SK-N-SH treated with all-trans-retinoic acid at 6 μM for 48 hours (cell line): ENCODE results near the gene ZBTB7B.

ENCODE experiments used
- ATAC-seq: fragments of 200-7000 bp; cut with Tn5 transposase; 3 replicates; pipeline ENCODE4 v1.9.1; 2020; ENCODE audit warnings: mild to moderate bottlenecking, moderate library complexity
- ARNTL ChIP-seq: fragments of 450-650 bp; formaldehyde crosslinking; IDR thresholded peaks from 2 replicates; pipeline ENCODE4 v1.5.0; 2020; ENCODE audit warnings: low read depth, mild to moderate bottlenecking, moderate library complexity, borderline replicate concordance
- BACH2 ChIP-seq: fragments of 250-450 bp; sonication (Bioruptor Pico); IDR thresholded peaks from 2 replicates; pipeline ENCODE4 v1.9.0; 2021; ENCODE audit warnings: mild to moderate bottlenecking, borderline replicate concordance
- CSDC2 ChIP-seq: fragments of 250-450 bp; sonication (Bioruptor Pico); IDR thresholded peaks from 2 replicates; pipeline ENCODE4 v1.5.0; 2020; ENCODE audit warnings: mild to moderate bottlenecking, moderate library complexity
- ESRRG ChIP-seq: fragments of 250-450 bp; sonication (Bioruptor Pico); IDR thresholded peaks from 2 replicates; pipeline ENCODE4 v1.6.1; 2021; ENCODE audit warnings: mild to moderate bottlenecking
- GLIS3 ChIP-seq: fragments of 250-450 bp; sonication (Bioruptor Pico); IDR thresholded peaks from 2 replicates; pipeline ENCODE4 v1.5.0; 2020; ENCODE audit warnings: mild to moderate bottlenecking, moderate library complexity
- OSR1 ChIP-seq: fragments of 250-450 bp; sonication (Bioruptor Pico); IDR thresholded peaks from 2 replicates; pipeline ENCODE4 v1.8.0; 2022; ENCODE audit warnings: moderate library complexity, mild to moderate bottlenecking, inconsistent platforms
- PPARA ChIP-seq: fragments of 250-450 bp; sonication (Bioruptor Pico); IDR thresholded peaks from 2 replicates; pipeline ENCODE4 v1.5.0; 2020; ENCODE audit warnings: mild to moderate bottlenecking, borderline replicate concordance
- RARB ChIP-seq: fragments of 250-450 bp; sonication (Bioruptor Pico); IDR thresholded peaks from 2 replicates; pipeline ENCODE4 v1.8.0; 2021; ENCODE audit warnings: mild to moderate bottlenecking, moderate library complexity
- SNAI2 ChIP-seq: fragments of 250-450 bp; sonication (Bioruptor Pico); IDR thresholded peaks from 2 replicates; pipeline ENCODE4 v1.5.0; 2020; ENCODE audit warnings: mild to moderate bottlenecking, moderate library complexity
- TCF4 ChIP-seq: fragments of 250-450 bp; sonication (Bioruptor Pico); IDR thresholded peaks from 2 replicates; pipeline ENCODE4 v1.8.0; 2021; ENCODE audit warnings: mild to moderate bottlenecking, moderate library complexity, borderline replicate concordance
- TOX ChIP-seq: fragments of 250-450 bp; sonication (Bioruptor Pico); IDR thresholded peaks from 2 replicates; pipeline ENCODE4 v1.8.0; 2021; ENCODE audit warnings: mild to moderate bottlenecking, moderate library complexity, borderline replicate concordance
- ZFP3 ChIP-seq: fragments of 250-450 bp; sonication (Bioruptor Pico); IDR thresholded peaks from 2 replicates; pipeline ENCODE4 v1.5.0; 2020; ENCODE audit warnings: mild to moderate bottlenecking, moderate library complexity
- ZFP30 ChIP-seq: fragments of 450-650 bp; formaldehyde crosslinking; IDR thresholded peaks from 2 replicates; pipeline ENCODE4 v1.5.0; 2022; ENCODE audit warnings: mild to moderate bottlenecking, moderate library complexity
- ZNF565 ChIP-seq: fragments of 450-650 bp; formaldehyde crosslinking; conservative IDR thresholded peaks from 2 replicates; pipeline ENCODE4 v1.5.0; 2020; ENCODE audit warnings: low read depth, mild to moderate bottlenecking, moderate library complexity
- ZNF8 ChIP-seq: fragments of 450-650 bp; formaldehyde crosslinking; IDR thresholded peaks from 2 replicates; pipeline ENCODE4 v1.5.0; 2020; ENCODE audit warnings: mild to moderate bottlenecking, moderate library complexity
- TF ChIP-seq, protein P1 (sequence below): fragments of 250-450 bp; sonication (Bioruptor Pico); IDR thresholded peaks from 2 replicates; pipeline ENCODE4 v1.5.1; 2020; ENCODE audit warnings: low read depth, mild to moderate bottlenecking, moderate library complexity
- TF ChIP-seq, protein P2 (sequence below): fragments of 250-450 bp; sonication (Bioruptor Pico); IDR thresholded peaks from 2 replicates; pipeline ENCODE4 v1.5.1; 2021; ENCODE audit warnings: mild to moderate bottlenecking, moderate library complexity
- TF ChIP-seq, protein P3 (sequence below): fragments of 250-450 bp; sonication (Bioruptor Pico); IDR thresholded peaks from 2 replicates; pipeline ENCODE4 v1.5.0; 2020; ENCODE audit warnings: mild to moderate bottlenecking, moderate library complexity
- TF ChIP-seq, protein P4 (sequence below): fragments of 250-450 bp; sonication (Bioruptor Pico); IDR thresholded peaks from 2 replicates; pipeline ENCODE4 v1.8.0; 2020; ENCODE audit warnings: mild to moderate bottlenecking, moderate library complexity, borderline replicate concordance

ZBTB7B gene

DNA sequence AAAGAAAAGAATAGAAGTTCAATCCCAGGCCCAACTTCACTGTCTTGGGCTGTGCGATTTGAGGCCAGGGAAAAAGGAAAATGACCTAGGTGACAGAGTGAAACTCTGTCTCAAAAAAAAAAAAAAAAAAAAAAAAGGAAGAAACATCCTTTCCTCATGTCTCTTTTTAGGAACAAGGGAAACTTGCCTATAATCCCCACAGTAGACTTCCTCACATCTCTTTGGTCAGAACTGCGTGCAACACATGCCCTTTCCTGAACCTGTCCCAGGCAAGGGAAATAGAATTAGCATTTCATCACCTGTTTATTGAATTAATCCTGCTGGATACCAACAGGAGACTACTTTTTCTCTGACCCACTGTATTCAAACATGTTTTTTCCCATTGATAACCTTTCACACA, 33.3 kb downstream of the ZBTB7B start (continued):
- TF ChIP-seq, protein P1, sequence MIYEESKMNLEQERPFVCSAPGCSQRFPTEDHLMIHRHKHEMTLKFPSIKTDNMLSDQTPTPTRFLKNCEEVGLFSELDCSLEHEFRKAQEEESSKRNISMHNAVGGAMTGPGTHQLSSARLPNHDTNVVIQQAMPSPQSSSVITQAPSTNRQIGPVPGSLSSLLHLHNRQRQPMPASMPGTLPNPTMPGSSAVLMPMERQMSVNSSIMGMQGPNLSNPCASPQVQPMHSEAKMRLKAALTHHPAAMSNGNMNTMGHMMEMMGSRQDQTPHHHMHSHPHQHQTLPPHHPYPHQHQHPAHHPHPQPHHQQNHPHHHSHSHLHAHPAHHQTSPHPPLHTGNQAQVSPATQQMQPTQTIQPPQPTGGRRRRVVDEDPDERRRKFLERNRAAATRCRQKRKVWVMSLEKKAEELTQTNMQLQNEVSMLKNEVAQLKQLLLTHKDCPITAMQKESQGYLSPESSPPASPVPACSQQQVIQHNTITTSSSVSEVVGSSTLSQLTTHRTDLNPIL (CRISPR knock-in tag), result no peak
- TF ChIP-seq, protein P2, sequence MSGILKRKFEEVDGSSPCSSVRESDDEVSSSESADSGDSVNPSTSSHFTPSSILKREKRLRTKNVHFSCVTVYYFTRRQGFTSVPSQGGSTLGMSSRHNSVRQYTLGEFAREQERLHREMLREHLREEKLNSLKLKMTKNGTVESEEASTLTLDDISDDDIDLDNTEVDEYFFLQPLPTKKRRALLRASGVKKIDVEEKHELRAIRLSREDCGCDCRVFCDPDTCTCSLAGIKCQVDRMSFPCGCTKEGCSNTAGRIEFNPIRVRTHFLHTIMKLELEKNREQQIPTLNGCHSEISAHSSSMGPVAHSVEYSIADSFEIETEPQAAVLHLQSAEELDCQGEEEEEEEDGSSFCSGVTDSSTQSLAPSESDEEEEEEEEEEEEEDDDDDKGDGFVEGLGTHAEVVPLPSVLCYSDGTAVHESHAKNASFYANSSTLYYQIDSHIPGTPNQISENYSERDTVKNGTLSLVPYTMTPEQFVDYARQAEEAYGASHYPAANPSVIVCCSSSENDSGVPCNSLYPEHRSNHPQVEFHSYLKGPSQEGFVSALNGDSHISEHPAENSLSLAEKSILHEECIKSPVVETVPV (CRISPR knock-in tag), result no peak
- TF ChIP-seq, all 23 proteins: peak for 0

DNA sequence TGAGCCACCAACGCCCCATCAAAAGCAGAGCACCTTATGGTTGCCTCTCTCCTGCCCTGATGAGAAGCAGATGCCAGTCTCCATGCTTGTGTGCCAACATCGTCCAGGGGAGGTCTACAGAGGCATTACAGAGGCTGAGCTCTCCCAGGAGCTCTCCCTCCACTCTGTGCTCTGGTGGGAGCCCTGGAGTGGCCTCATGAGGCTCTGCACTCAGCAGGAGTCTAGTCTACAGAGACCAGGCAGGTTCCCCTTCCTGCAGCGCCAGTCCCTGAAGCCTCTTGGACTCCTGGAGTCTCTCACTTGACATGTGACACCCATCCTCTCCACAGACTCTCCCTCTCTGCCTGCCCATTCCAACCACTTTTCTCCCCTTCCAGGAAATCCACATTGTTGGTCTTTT, 34.4 kb downstream of the ZBTB7B start:
- peak; percentile 22; the same call in 2 of the 3 replicates for ATAC-seq

DNA sequence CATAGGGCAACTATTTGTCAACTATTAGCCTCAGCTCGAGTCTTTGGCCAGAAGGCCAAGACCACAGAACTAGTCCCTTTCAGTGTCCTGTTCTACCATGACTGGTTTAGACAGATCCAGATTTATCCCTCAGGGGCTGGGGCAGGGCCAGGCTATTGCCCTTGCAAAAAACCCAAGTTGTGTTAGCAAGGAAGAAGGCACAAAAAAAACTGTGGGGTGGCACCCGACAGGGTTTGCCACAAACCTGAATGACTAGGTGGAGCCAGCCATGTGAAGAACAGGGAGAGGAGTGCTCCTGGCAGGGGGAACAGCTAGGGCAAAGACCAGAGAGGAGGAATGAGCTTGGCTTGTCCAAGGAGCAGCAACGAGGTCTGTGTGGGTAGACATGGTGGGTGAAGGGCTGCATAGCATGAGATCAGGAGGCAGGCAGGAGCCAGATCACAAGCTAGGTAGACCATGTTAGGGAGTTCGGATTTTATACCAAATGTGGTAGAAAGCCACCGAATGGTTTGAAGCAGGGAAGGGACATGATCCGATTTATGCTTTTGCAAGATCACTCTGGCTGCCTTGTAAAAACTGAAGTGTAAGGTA, 35.3 kb downstream of the ZBTB7B start:
- no peak for ATAC-seq
- TF ChIP-seq, protein P3, sequence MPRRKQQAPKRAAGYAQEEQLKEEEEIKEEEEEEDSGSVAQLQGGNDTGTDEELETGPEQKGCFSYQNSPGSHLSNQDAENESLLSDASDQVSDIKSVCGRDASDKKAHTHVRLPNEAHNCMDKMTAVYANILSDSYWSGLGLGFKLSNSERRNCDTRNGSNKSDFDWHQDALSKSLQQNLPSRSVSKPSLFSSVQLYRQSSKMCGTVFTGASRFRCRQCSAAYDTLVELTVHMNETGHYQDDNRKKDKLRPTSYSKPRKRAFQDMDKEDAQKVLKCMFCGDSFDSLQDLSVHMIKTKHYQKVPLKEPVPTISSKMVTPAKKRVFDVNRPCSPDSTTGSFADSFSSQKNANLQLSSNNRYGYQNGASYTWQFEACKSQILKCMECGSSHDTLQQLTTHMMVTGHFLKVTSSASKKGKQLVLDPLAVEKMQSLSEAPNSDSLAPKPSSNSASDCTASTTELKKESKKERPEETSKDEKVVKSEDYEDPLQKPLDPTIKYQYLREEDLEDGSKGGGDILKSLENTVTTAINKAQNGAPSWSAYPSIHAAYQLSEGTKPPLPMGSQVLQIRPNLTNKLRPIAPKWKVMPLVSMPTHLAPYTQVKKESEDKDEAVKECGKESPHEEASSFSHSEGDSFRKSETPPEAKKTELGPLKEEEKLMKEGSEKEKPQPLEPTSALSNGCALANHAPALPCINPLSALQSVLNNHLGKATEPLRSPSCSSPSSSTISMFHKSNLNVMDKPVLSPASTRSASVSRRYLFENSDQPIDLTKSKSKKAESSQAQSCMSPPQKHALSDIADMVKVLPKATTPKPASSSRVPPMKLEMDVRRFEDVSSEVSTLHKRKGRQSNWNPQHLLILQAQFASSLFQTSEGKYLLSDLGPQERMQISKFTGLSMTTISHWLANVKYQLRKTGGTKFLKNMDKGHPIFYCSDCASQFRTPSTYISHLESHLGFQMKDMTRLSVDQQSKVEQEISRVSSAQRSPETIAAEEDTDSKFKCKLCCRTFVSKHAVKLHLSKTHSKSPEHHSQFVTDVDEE (CRISPR knock-in tag), result no peak
- TF ChIP-seq PPARA (CRISPR knock-in tag) (no peak), ZFP3 (no peak), CSDC2 (no peak)
- TF ChIP-seq, all 23 proteins: peak for 0

More for the DNA sequence above, 34.4 kb downstream of the ZBTB7B start:
- TF ChIP-seq TCF4 (CRISPR knock-in tag) (no peak), BACH2 (CRISPR knock-in tag) (no peak), ZFP30 (CRISPR knock-in tag) (no peak), ESRRG (no peak), ZFP3 (no peak), CSDC2 (no peak), RARB (CRISPR knock-in tag) (no peak), PPARA (CRISPR knock-in tag) (no peak), TOX (CRISPR knock-in tag) (no peak), GLIS3 (CRISPR knock-in tag) (no peak), OSR1 (CRISPR knock-in tag) (no peak)
- TF ChIP-seq, protein P4, sequence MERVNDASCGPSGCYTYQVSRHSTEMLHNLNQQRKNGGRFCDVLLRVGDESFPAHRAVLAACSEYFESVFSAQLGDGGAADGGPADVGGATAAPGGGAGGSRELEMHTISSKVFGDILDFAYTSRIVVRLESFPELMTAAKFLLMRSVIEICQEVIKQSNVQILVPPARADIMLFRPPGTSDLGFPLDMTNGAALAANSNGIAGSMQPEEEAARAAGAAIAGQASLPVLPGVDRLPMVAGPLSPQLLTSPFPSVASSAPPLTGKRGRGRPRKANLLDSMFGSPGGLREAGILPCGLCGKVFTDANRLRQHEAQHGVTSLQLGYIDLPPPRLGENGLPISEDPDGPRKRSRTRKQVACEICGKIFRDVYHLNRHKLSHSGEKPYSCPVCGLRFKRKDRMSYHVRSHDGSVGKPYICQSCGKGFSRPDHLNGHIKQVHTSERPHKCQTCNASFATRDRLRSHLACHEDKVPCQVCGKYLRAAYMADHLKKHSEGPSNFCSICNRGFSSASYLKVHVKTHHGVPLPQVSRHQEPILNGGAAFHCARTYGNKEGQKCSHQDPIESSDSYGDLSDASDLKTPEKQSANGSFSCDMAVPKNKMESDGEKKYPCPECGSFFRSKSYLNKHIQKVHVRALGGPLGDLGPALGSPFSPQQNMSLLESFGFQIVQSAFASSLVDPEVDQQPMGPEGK, result no peak
- TF ChIP-seq, protein P2 (CRISPR knock-in tag), result no peak

DNA sequence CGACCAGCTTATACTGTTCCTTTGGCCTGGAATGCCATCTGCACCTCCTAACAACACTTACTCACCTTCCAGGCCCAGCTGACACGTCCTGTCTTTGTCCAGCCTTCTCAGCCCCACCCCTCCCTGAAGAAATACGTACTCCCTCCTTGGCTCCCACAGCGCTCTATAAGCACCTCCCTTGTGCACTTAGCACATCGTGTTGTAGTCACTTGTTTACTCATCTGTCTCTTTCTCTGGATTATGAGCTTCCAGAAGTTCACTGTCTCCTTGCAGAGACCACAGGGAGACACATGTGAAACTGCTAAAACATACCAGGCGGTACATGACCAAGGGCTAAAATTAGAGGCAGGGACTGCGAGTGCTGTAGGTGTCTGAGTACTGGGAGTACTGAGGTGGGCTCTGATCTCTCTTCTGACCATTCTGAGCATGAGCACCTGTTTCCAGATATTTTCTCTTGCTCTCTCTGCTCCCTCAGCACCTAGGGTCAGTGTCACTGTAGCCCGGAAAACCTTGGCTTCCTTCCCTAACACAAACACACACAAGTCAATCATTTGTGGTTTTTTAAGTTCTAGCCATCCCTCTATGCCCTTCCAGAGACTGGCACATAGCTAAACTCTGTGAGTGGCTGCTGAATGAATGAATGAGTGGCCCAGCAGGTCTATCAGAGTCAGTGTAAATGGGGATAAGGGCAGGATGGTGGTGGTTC, 36.2 kb downstream of the ZBTB7B start:
- TF ChIP-seq ZNF565 (CRISPR knock-in tag) (no peak), ARNTL (CRISPR knock-in tag) (no peak), ZNF8 (CRISPR knock-in tag) (no peak), TCF4 (CRISPR knock-in tag) (no peak), ZFP3 (no peak), BACH2 (CRISPR knock-in tag) (no peak), ZFP30 (CRISPR knock-in tag) (no peak), SNAI2 (no peak), ESRRG (no peak), GLIS3 (CRISPR knock-in tag) (no peak)
- TF ChIP-seq, protein P1 (CRISPR knock-in tag), result no peak
- no peak; the same call in 2 of the 3 replicates for ATAC-seq
